ENCODE data around the gene ZNF326.
A peak's percentile ranks its signal among the peaks of the same experiment; 100 is the strongest.

The ZNF326 gene

GRCh38 chr1:89974696-89975470 is 20.0 kb upstream of the ZNF326 start:
- Histone ChIP-seq H3K9me3 (ENCODE audit: control insufficient read depth, low read length) (no peaks in the 10 kb centered on the region), H3K27ac (ENCODE audit: low read length, poor library complexity, severe bottlenecking) (no peak overlapping the region), H2BK120ac (ENCODE audit: low read depth, low read length) (peak overlapping the region; percentile 37), H4K8ac (ENCODE audit: low read length) (peak overlapping the region; percentile 76), H2AFZ (ENCODE audit: low read depth, low read length) (peak overlapping the region; percentile 78), H3K4me3 (ENCODE audit: insufficient read depth in 1 of 2, low read depth in 1 of 2, low read length in 2 of 2) (peak overlapping the region in 1 of 2 experiments; percentile 13), H3K23ac (ENCODE audit: low read length in 2 of 2) (no peak overlapping the region), H3K18ac (ENCODE audit: low read depth in 1 of 2, low read length in 2 of 2) (peak overlapping the region; percentile 11 to 90), H3K4me1 (ENCODE audit: control insufficient read depth, insufficient read depth, low read depth, low read length) (no peaks in the 10 kb centered on the region), H3K14ac (ENCODE audit: low read length in 2 of 2) (no peak overlapping the region), H2BK5ac (ENCODE audit: low read depth, low read length, poor library complexity, severe bottlenecking) (no peak overlapping the region), H2BK15ac (ENCODE audit: low read depth, poor library complexity, severe bottlenecking) (peak overlapping the region; percentile 49), H4K91ac (ENCODE audit: low read length) (peak overlapping the region; percentile 47), H3K36me3 (ENCODE audit: control insufficient read depth in 1 of 2, insufficient read depth in 2 of 2, low read depth in 1 of 2, low read length in 2 of 2) (no peaks in the 10 kb centered on the region), H3K27me3 (ENCODE audit: control insufficient read depth in 1 of 2, insufficient read depth in 1 of 2, low read length in 2 of 2) (no peaks in the 10 kb centered on the region), H3K4ac (ENCODE audit: low read depth in 1 of 2, low read length in 2 of 2) (no peak overlapping the region), H3K4me2 (ENCODE audit: low read length, poor library complexity, severe bottlenecking) (no peak overlapping the region), H2AK5ac (ENCODE audit: low read length, severe bottlenecking) (no peak overlapping the region), H3K9ac (ENCODE audit: low read length) (peak overlapping the region; percentile 41), H2BK12ac (ENCODE audit: low read length in 2 of 2) (peak overlapping the region in 1 of 2 experiments; percentile 72), H3K79me1 (replicated peaks; ENCODE audit: low read length, poor library complexity, severe bottlenecking) (no peaks in the 10 kb centered on the region)
- 72% methylated on average over 2 of the region's 4 CpGs for WGBS
- DNase-seq, result peak; percentile 35

- Histone ChIP-seq H4K91ac (ENCODE audit: low read length) (no peak overlapping the region), H3K79me1 (replicated peaks; ENCODE audit: low read length, poor library complexity, severe bottlenecking) (no peaks in the 10 kb centered on the region), H3K36me3 (ENCODE audit: control insufficient read depth in 1 of 2, insufficient read depth in 2 of 2, low read depth in 1 of 2, low read length in 2 of 2) (no peaks in the 10 kb centered on the region), H3K9me3 (ENCODE audit: control insufficient read depth, low read length) (no peaks in the 10 kb centered on the region), H2BK15ac (ENCODE audit: low read depth, poor library complexity, severe bottlenecking) (no peak overlapping the region), H3K4ac (ENCODE audit: low read depth in 1 of 2, low read length in 2 of 2) (no peak overlapping the region), H4K8ac (ENCODE audit: low read length) (no peak overlapping the region), H3K4me2 (ENCODE audit: low read length, poor library complexity, severe bottlenecking) (no peak overlapping the region), H2AFZ (ENCODE audit: low read depth, low read length) (no peak overlapping the region), H3K14ac (ENCODE audit: low read length in 2 of 2) (no peak overlapping the region), H3K4me3 (ENCODE audit: insufficient read depth in 1 of 2, low read depth in 1 of 2, low read length in 2 of 2) (peak overlapping the region in 1 of 2 experiments; percentile 13), H3K23ac (ENCODE audit: low read length in 2 of 2) (no peak overlapping the region), H3K9ac (ENCODE audit: low read length) (no peak overlapping the region), H2BK120ac (ENCODE audit: low read depth, low read length) (peak overlapping the region; percentile 30), H2BK12ac (ENCODE audit: low read length in 2 of 2) (peak overlapping the region in 1 of 2 experiments; percentile 63), H3K27ac (ENCODE audit: low read length, poor library complexity, severe bottlenecking) (no peak overlapping the region), H2BK5ac (ENCODE audit: low read depth, low read length, poor library complexity, severe bottlenecking) (no peak overlapping the region), H3K18ac (ENCODE audit: low read depth in 1 of 2, low read length in 2 of 2) (no peak overlapping the region), H3K4me1 (ENCODE audit: control insufficient read depth, insufficient read depth, low read depth, low read length) (no peaks in the 10 kb centered on the region), H2AK5ac (ENCODE audit: low read length, severe bottlenecking) (no peak overlapping the region), H3K27me3 (ENCODE audit: control insufficient read depth in 1 of 2, insufficient read depth in 1 of 2, low read length in 2 of 2) (no peaks in the 10 kb centered on the region)
- no peak for DNase-seq
- 81% methylated on average over 3 of the region's 4 CpGs for WGBS
Observed at GRCh38 chr1:89975540-89976125, 19.3 kb upstream of the ZNF326 start.

GRCh38 chr1:89978755-89979154 is 16.2 kb upstream of the ZNF326 start:
- Histone ChIP-seq H4K91ac (ENCODE audit: low read length) (no peak overlapping the region), H3K27me3 (ENCODE audit: control insufficient read depth in 1 of 2, insufficient read depth in 1 of 2, low read length in 2 of 2) (no peaks in the 10 kb centered on the region), H2BK15ac (ENCODE audit: low read depth, poor library complexity, severe bottlenecking) (no peak overlapping the region), H3K4me3 (ENCODE audit: insufficient read depth in 1 of 2, low read depth in 1 of 2, low read length in 2 of 2) (no peak overlapping the region), H2BK12ac (ENCODE audit: low read length in 2 of 2) (no peak overlapping the region), H3K4ac (ENCODE audit: low read depth in 1 of 2, low read length in 2 of 2) (no peak overlapping the region), H3K79me1 (replicated peaks; ENCODE audit: low read length, poor library complexity, severe bottlenecking) (no peaks in the 10 kb centered on the region), H2BK120ac (ENCODE audit: low read depth, low read length) (no peak overlapping the region), H4K8ac (ENCODE audit: low read length) (no peak overlapping the region), H3K27ac (ENCODE audit: low read length, poor library complexity, severe bottlenecking) (no peak overlapping the region), H3K23ac (ENCODE audit: low read length in 2 of 2) (no peak overlapping the region), H3K9ac (ENCODE audit: low read length) (no peak overlapping the region), H3K4me2 (ENCODE audit: low read length, poor library complexity, severe bottlenecking) (no peak overlapping the region), H2AK5ac (ENCODE audit: low read length, severe bottlenecking) (no peak overlapping the region), H3K18ac (ENCODE audit: low read depth in 1 of 2, low read length in 2 of 2) (no peak overlapping the region), H2AFZ (ENCODE audit: low read depth, low read length) (no peak overlapping the region), H3K4me1 (ENCODE audit: control insufficient read depth, insufficient read depth, low read depth, low read length) (no peaks in the 10 kb centered on the region), H3K36me3 (ENCODE audit: control insufficient read depth in 1 of 2, insufficient read depth in 2 of 2, low read depth in 1 of 2, low read length in 2 of 2) (no peaks in the 10 kb centered on the region), H3K14ac (ENCODE audit: low read length in 2 of 2) (no peak overlapping the region), H3K9me3 (ENCODE audit: control insufficient read depth, low read length) (no peaks in the 10 kb centered on the region), H2BK5ac (ENCODE audit: low read depth, low read length, poor library complexity, severe bottlenecking) (no peak overlapping the region)
- WGBS, result no CpG with 5 or more reads among the region's 1 CpG
- peak; percentile 67 for DNase-seq

GRCh38 chr1:89980605-89981004 is 14.3 kb upstream of the ZNF326 start:
- Histone ChIP-seq H3K9me3 (ENCODE audit: control insufficient read depth, low read length) (no peaks in the 10 kb centered on the region), H2BK120ac (ENCODE audit: low read depth, low read length) (peak overlapping the region; percentile 49), H3K4me2 (ENCODE audit: low read length, poor library complexity, severe bottlenecking) (no peak overlapping the region), H2BK15ac (ENCODE audit: low read depth, poor library complexity, severe bottlenecking) (no peak overlapping the region), H3K27me3 (ENCODE audit: control insufficient read depth in 1 of 2, insufficient read depth in 1 of 2, low read length in 2 of 2) (no peaks in the 10 kb centered on the region), H4K91ac (ENCODE audit: low read length) (no peak overlapping the region), H3K9ac (ENCODE audit: low read length) (no peak overlapping the region), H2AFZ (ENCODE audit: low read depth, low read length) (no peak overlapping the region), H4K8ac (ENCODE audit: low read length) (no peak overlapping the region), H3K27ac (ENCODE audit: low read length, poor library complexity, severe bottlenecking) (no peak overlapping the region), H3K4me3 (ENCODE audit: insufficient read depth in 1 of 2, low read depth in 1 of 2, low read length in 2 of 2) (no peak overlapping the region), H3K36me3 (ENCODE audit: control insufficient read depth in 1 of 2, insufficient read depth in 2 of 2, low read depth in 1 of 2, low read length in 2 of 2) (no peaks in the 10 kb centered on the region), H3K4ac (ENCODE audit: low read depth in 1 of 2, low read length in 2 of 2) (no peak overlapping the region), H3K4me1 (ENCODE audit: control insufficient read depth, insufficient read depth, low read depth, low read length) (no peaks in the 10 kb centered on the region), H2BK12ac (ENCODE audit: low read length in 2 of 2) (no peak overlapping the region), H3K14ac (ENCODE audit: low read length in 2 of 2) (no peak overlapping the region), H2AK5ac (ENCODE audit: low read length, severe bottlenecking) (no peak overlapping the region), H3K18ac (ENCODE audit: low read depth in 1 of 2, low read length in 2 of 2) (no peak overlapping the region), H3K23ac (ENCODE audit: low read length in 2 of 2) (no peak overlapping the region), H3K79me1 (replicated peaks; ENCODE audit: low read length, poor library complexity, severe bottlenecking) (no peaks in the 10 kb centered on the region), H2BK5ac (ENCODE audit: low read depth, low read length, poor library complexity, severe bottlenecking) (no peak overlapping the region)
- 88% methylated on average over 4 of the region's 4 CpGs for WGBS
- DNase-seq, result no peak
